Transverse colon (tissue), 4 donors: Measurements from ENCODE around the gene SHCBP1L. TPM values are rescaled to one million over a fixed set of nuclear protein-coding genes. Genes with fewer than 3 reads are reported as not detected.

ENCODE experiments used
- DNase-seq: peaks from one replicate; pipeline ENCODE4 v3.0.0-alpha.2; 2019
- H3K27ac ChIP-seq, 4 donors: fragments of 200-600 bp; sonication (generic); 2 replicates each; pipeline ENCODE4 v1.5.1; 2016 to 2018; ENCODE audit warnings: inconsistent platforms in 4 of 4
- H3K27me3 ChIP-seq: fragments of 200-600 bp; sonication (generic); 2 replicates; pipeline ENCODE4 v1.5.1; 2017; ENCODE audit warnings: inconsistent platforms
- H3K36me3 ChIP-seq, 4 donors: fragments of 200-600 bp; sonication (generic); 2 replicates each; pipeline ENCODE4 v1.5.1; 2017 to 2019; ENCODE audit warnings: inconsistent platforms in 4 of 4
- H3K4me1 ChIP-seq, 4 donors: fragments of 200-600 bp; sonication (generic); 2 replicates each; pipeline ENCODE4 v1.5.1; 2017 to 2020; ENCODE audit warnings: inconsistent platforms in 4 of 4
- H3K4me3 ChIP-seq, 4 donors: fragments of 200-600 bp; sonication (generic); 1 replicate in 1 of 4; 2 replicates in 3 of 4; pipeline versions ENCODE4 v1.5.1 to v1.6.1; 2017 to 2019; ENCODE audit warnings: inconsistent platforms in 4 of 4
- H3K9me3 ChIP-seq, 2 donors: fragments of 200-600 bp; sonication (generic); 2 replicates each; pipeline ENCODE4 v1.5.1; 2017 to 2019; ENCODE audit warnings: inconsistent platforms in 2 of 2
- EP300 ChIP-seq: sonication (generic); formaldehyde crosslinking; IDR thresholded peaks from one replicate; pipeline ENCODE4 v1.6.1; 2017; ENCODE audit warnings: antibody characterized with exemption, low read depth
- POLR2A ChIP-seq: fragments of 450-650 bp; IDR thresholded peaks from one replicate; pipeline ENCODE4 v1.6.1; 2016; ENCODE audit warnings: antibody characterized with exemption, mild to moderate bottlenecking, moderate library complexity
- POLR2AphosphoS5 ChIP-seq, 3 donors: sonication (generic); formaldehyde crosslinking; IDR thresholded peaks; one replicate each; pipeline ENCODE4 v1.6.1; 2016; ENCODE audit warnings: antibody characterized with exemption in 3 of 3
- WGBS, 2 donors: methylation state at CpG; one replicate each; pipeline ENCODE4 v1.1.5; 2018; ENCODE audit warnings: low coverage in 1 of 2; 5-methylcytosine and 5-hydroxymethylcytosine counted together
- in situ Hi-C, 4 donors: fragments of 200-750 bp; cut with MboI; loops; one replicate each; pipeline versions ENCODE4 v1.15.0 to v1.15.1; 2017; ENCODE audit warnings: low sequenced_read_pairs in 3 of 4, low pct_ligation_motif_present in 1 of 4, low pct_unique_long_range_greater_than_20kb in 1 of 4
- intact Hi-C: fragments of 100-400 bp; cut with DNase I; formaldehyde crosslinking; loops from one replicate; pipeline ENCODE4 v1.15.1; 2023; ENCODE audit warnings: low total_unique reads
- total RNA-seq, 4 donors: library from RNA; depleted of rRNA; stranded (reverse); fragments of >200 nt; gene quantifications; one replicate each; pipeline ENCODE4 v1.1.0, GENCODE V29; 2016
- TF ChIP-seq, protein P1 (sequence below), 5 experiments: fragments of 200-600 bp in 3 of 5; fragments of 450-650 bp in 2 of 5; sonication (generic) in 3 of 5; IDR thresholded peaks; 1 replicate in 2 of 5; 2 replicates in 3 of 5; pipeline ENCODE4 v1.5.1; 2016 to 2017; ENCODE audit warnings: antibody characterized with exemption in 5 of 5, inconsistent platforms in 3 of 5, mild to moderate bottlenecking in 2 of 5, moderate library complexity in 1 of 5

SHCBP1L gene
- total RNA-seq, 4 donors from 2014 or later, result not detected

DNA sequence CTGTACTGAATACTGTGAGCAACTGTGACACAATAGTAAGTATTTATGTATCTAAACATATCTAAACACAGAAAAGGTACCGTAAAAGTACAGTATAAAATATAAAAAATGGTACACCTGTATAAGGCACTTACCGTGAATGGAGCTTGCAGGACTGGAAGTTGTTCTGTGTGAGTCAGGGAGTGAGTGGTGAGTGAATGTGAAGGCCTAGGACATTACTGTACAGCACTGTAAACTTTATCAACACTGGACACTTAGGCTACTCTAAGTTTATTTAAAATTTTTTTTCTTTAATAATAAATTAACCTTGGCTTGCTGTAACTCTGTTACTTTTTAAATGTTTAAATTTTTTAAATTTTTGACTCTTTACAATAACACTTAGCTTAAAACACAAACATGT is 24.5 kb upstream of the SHCBP1L start:
- TF ChIP-seq POLR2AphosphoS5 (IDR thresholded peaks at IDR 0.05), result no peak
- TF ChIP-seq EP300, result no peak
- TF ChIP-seq, protein P1, sequence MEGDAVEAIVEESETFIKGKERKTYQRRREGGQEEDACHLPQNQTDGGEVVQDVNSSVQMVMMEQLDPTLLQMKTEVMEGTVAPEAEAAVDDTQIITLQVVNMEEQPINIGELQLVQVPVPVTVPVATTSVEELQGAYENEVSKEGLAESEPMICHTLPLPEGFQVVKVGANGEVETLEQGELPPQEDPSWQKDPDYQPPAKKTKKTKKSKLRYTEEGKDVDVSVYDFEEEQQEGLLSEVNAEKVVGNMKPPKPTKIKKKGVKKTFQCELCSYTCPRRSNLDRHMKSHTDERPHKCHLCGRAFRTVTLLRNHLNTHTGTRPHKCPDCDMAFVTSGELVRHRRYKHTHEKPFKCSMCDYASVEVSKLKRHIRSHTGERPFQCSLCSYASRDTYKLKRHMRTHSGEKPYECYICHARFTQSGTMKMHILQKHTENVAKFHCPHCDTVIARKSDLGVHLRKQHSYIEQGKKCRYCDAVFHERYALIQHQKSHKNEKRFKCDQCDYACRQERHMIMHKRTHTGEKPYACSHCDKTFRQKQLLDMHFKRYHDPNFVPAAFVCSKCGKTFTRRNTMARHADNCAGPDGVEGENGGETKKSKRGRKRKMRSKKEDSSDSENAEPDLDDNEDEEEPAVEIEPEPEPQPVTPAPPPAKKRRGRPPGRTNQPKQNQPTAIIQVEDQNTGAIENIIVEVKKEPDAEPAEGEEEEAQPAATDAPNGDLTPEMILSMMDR (IDR thresholded peaks at IDR 0.05), result no peak
- TF ChIP-seq POLR2A, result no peak
- Histone ChIP-seq H3K4me1 (no peaks in the 10 kb centered on the region), H3K27ac (no peak overlapping the region), H3K36me3 (no peaks in the 10 kb centered on the region), H3K27me3 (no peaks in the 10 kb centered on the region), H3K4me3 (no peak overlapping the region), H3K9me3 (no peaks in the 10 kb centered on the region)
- DNase-seq, result no peak
- WGBS, 2 donors, result 89 to 90% methylated on average over 2 of the region's 2 CpGs
- intact Hi-C loops (no loop called here), in situ Hi-C loops (no loop called here)

DNA sequence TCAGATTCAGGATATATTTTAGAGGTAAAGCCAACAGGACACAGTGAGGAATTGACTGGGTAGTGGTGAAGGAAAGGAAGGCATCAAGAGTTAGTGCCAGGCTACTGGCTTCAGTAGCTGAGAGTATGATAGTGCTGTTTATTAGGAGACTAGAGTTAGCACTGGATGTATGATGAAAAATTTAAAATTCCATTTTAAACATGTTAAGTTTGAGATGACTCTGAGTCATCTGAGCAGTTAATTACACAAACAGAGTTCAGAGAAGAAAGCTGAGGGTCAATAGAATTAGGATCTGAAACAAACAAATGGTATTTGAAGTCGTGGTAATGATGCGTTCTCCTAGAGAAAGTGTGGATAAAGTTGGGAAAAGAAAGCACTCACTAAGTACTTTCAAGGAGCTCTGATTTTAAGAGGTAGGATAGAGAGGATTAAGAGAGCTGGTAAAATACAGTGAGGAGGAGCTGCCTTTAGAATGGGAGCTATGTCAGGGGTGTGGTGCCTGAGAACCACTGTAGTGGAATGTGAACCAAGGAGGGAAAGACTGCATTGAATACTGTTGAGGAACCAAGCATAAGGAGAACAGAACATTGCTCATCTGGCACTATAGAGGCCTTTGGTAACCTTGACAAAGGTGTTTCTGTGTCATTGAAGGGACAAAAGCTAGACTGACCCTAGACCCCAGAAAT is 21.7 kb upstream of the SHCBP1L start:
- no peak for DNase-seq

DNA sequence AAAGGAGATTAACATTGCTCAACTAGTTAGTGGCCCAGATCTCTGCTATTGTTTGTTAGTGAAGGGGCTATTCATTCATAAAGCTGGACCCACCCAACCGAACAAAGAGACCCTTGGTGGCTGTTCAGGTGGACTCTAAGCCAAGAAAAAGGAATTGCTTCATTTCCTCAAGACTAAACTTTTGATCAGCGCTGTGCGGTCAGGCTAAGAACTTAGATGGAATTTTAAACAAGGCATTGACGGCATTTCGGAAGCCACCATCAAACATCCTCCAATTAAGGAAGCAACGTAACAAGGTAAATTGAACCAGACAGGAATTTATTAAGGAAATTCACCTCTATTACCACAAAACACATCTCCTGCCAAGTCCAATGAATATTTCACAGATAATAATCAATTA is 19.9 kb upstream of the SHCBP1L start:
- WGBS, 2 donors, result 87 to 88% methylated on average over 4 to 6 of the region's 6 CpGs

More for the DNA sequence above, 21.7 kb upstream of the SHCBP1L start:
- TF ChIP-seq EP300 (no peak), POLR2AphosphoS5 (IDR thresholded peaks at IDR 0.05) (no peak), POLR2A (no peak)
- TF ChIP-seq, protein P1 (IDR thresholded peaks at IDR 0.05), result no peak
- H3K9me3 ChIP-seq, result no peaks in the 10 kb centered on the region
- H3K27ac ChIP-seq, result no peak overlapping the region
- H3K4me1 ChIP-seq, result no peaks in the 10 kb centered on the region
- intact Hi-C loops (no loop called here), in situ Hi-C loops (loop anchor here in 3 of 4 donors (25.0 kb wide), 1 partner anchor 263 kb away; no protein-coding TSS in a partner anchor)
- H3K27me3 ChIP-seq, result no peaks in the 10 kb centered on the region
- WGBS, 2 donors, result 62 to 79% methylated on average over 2 of the region's 2 CpGs
- H3K36me3 ChIP-seq, result no peaks in the 10 kb centered on the region
- no peak overlapping the region for H3K4me3 ChIP-seq

DNA sequence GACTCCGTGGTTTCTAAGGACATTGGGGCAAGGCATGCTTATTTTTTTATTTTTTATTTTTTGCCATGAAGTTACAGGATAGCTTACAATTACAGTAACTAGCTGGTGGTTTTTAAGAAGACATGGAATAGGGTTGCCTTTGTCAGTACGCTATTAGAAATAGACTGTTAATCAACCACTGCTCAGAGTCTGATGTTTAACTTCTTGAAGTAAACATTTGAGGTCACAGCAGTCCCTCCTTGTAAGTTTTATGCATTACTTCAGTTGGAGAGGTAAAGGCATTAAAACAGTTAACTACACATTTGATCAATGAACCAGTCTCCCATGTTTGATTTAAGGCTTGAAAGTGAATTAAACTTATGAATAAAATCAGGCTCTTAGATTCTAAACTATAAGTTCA is 19.3 kb upstream of the SHCBP1L start:
- no peak for TF ChIP-seq EP300
- no peak for TF ChIP-seq POLR2A
- TF ChIP-seq, protein P1 (IDR thresholded peaks at IDR 0.05), result no peak
- no peak for TF ChIP-seq POLR2AphosphoS5 (IDR thresholded peaks at IDR 0.05)
- Histone ChIP-seq H3K36me3 (no peaks in the 10 kb centered on the region), H3K4me3 (no peak overlapping the region), H3K27ac (no peak overlapping the region), H3K9me3 (no peaks in the 10 kb centered on the region), H3K27me3 (no peaks in the 10 kb centered on the region), H3K4me1 (no peaks in the 10 kb centered on the region)
- intact Hi-C loops, result no loop called here
- no peak for DNase-seq
- 74 to 76% methylated on average over 2 of the region's 2 CpGs for WGBS, 2 donors
- in situ Hi-C loops, result loop anchor here in 3 of 4 donors (25.0 kb wide), 1 partner anchor 265 kb away; no protein-coding TSS in a partner anchor

More for the DNA sequence above, 19.9 kb upstream of the SHCBP1L start:
- no peak for DNase-seq
- Histone ChIP-seq H3K27me3 (no peaks in the 10 kb centered on the region), H3K4me3 (no peak overlapping the region), H3K9me3 (no peaks in the 10 kb centered on the region), H3K36me3 (no peaks in the 10 kb centered on the region), H3K27ac (no peak overlapping the region), H3K4me1 (no peaks in the 10 kb centered on the region)
- in situ Hi-C loops (loop anchor here in 3 of 4 donors (25.0 kb wide), 1 partner anchor 264 kb away; no protein-coding TSS in a partner anchor), intact Hi-C loops (no loop called here)
- no peak for TF ChIP-seq EP300
- TF ChIP-seq POLR2AphosphoS5 (IDR thresholded peaks at IDR 0.05), result no peak
- TF ChIP-seq POLR2A, result no peak
- TF ChIP-seq, protein P1 (IDR thresholded peaks at IDR 0.05), result no peak
